Esophagus squamous epithelium (tissue), 5 donors: ENCODE results near the gene AK9. TPM values are rescaled to one million over a fixed set of nuclear protein-coding genes. Genes with fewer than 3 reads are reported as not detected.

ENCODE experiments used
- DNase-seq: peaks from one replicate; lab custom pipeline; 2025; lab: John Stamatoyannopoulos, UW
- H3K27ac ChIP-seq, 4 donors: fragments of 200-600 bp; sonication (generic); one replicate each; pipeline ENCODE4 v1.5.1; 2016 to 2019; ENCODE audit warnings: mild to moderate bottlenecking in 1 of 4
- H3K27me3 ChIP-seq, 4 donors: fragments of 200-600 bp; sonication (generic); 1 replicate in 3 of 4; 2 replicates in 1 of 4; pipeline versions ENCODE4 v1.5.1 to v1.6.0; 2017 to 2021; ENCODE audit warnings: antibody characterized with exemption in 1 of 4
- H3K36me3 ChIP-seq, 3 donors: fragments of 200-600 bp; sonication (generic); one replicate each; pipeline ENCODE4 v1.5.1; 2016 to 2019
- H3K4me1 ChIP-seq, 3 donors: fragments of 200-600 bp; sonication (generic); one replicate each; pipeline ENCODE4 v1.5.1; 2017 to 2019
- H3K4me3 ChIP-seq, 4 donors: fragments of 200-600 bp; sonication (generic); 1 replicate in 3 of 4; 2 replicates in 1 of 4; pipeline ENCODE4 v1.5.1; 2016 to 2019; ENCODE audit warnings: mild to moderate bottlenecking in 2 of 4, moderate library complexity in 1 of 4
- H3K9me3 ChIP-seq, 3 donors: fragments of 200-600 bp; sonication (generic); one replicate each; pipeline ENCODE4 v1.5.1; 2016 to 2019
- CTCF ChIP-seq, 6 experiments: fragments of 450-650 bp in 4 of 6; fragments of 200-600 bp in 2 of 6; sonication (generic) in 2 of 6; IDR thresholded peaks; one replicate each; pipeline ENCODE4 v1.5.1; 2016 to 2019; ENCODE audit warnings: antibody characterized with exemption in 6 of 6, mild to moderate bottlenecking in 4 of 6, moderate library complexity in 4 of 6
- POLR2A ChIP-seq, 4 donors: fragments of 450-650 bp; IDR thresholded peaks; one replicate each; pipeline ENCODE4 v1.6.1; 2017; ENCODE audit warnings: antibody characterized with exemption in 4 of 4, mild to moderate bottlenecking in 4 of 4, moderate library complexity in 3 of 4
- WGBS, 2 donors: methylation state at CpG; one replicate each; pipeline ENCODE4 v1.1.5; 2018; 5-methylcytosine and 5-hydroxymethylcytosine counted together
- intact Hi-C: fragments of 100-400 bp; cut with DNase I; formaldehyde crosslinking; loops from one replicate; pipeline ENCODE4 v1.15.0; 2022
- total RNA-seq, 4 donors: library from RNA; depleted of rRNA; stranded (reverse); fragments of >200 nt; gene quantifications; one replicate each; pipeline ENCODE4 v1.1.0, GENCODE V29; 2016
- donor health status: DM: yes; HTN: yes; CAD: no.

Gene AK9
- total RNA-seq, 4 donors from 2014 or later, result 2.8 to 9.0 (median 3.2) TPM

DNA sequence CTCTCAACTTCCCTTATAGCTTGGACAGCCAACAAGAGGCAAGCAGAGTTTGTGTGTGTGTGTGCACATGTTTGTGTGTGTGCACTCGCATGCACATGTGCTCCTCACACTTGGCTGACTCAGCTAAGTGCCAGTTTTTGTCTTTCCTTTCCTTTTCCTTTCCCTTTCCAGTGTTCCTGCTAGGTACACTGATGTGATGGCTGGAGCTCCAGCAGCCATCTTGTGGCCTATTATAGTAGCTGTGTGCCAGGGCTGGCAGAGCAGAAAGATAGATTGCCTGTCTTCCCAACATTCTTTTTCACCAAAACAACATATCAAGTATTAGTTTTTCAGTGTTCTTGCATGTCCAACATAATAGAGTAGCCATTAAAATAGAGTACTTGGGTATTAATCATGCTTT lies 79.5 kb downstream of the AK9 start:
- no peak for DNase-seq
- intact Hi-C loops, result no loop called here
- H3K36me3 ChIP-seq, result no peaks in the 10 kb centered on the region
- no peak overlapping the region for H3K27ac ChIP-seq
- WGBS, 2 donors, result 75 to 100% methylated on average over 1 of the region's 1 CpG
- H3K9me3 ChIP-seq, result no peaks in the 10 kb centered on the region
- H3K4me1 ChIP-seq, result no peaks in the 10 kb centered on the region
- TF ChIP-seq POLR2A (IDR thresholded peaks at IDR 0.05) (no peak), CTCF (IDR thresholded peaks at IDR 0.05) (no peak)
- no peak overlapping the region for H3K4me3 ChIP-seq
- H3K27me3 ChIP-seq, result no peaks in the 10 kb centered on the region

GRCh38 chr6:109610590-109610989 lies 80.4 kb downstream of the AK9 start:
- Histone ChIP-seq H3K4me3 (no peak overlapping the region), H3K4me1 (no peaks in the 10 kb centered on the region), H3K36me3 (no peaks in the 10 kb centered on the region), H3K9me3 (no peaks in the 10 kb centered on the region), H3K27ac (no peak overlapping the region), H3K27me3 (no peaks in the 10 kb centered on the region)
- intact Hi-C loops, result no loop called here
- no peak for TF ChIP-seq CTCF (IDR thresholded peaks at IDR 0.05)
- TF ChIP-seq POLR2A (IDR thresholded peaks at IDR 0.05), result no peak
- DNase-seq, result no peak
- WGBS, 2 donors, result 55 to 69% methylated on average over 2 of the region's 2 CpGs

DNA sequence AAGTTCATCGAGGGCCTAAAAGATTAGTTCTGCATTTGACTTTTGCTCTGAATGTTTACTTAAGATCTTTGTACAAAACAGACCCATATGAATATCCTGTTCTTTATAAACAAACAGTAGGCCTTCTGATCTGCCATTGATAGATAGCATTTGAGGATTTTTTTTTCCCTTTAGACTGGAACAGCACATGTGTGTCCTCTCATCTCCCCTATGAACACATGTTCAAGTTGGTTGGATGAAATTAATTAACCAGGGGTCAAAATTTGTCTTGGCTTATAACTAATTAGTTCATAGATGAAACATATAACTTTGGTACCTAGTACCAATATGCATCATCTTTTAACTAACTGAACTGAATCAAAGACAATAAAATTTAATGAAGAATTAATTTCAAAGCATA lies 81.3 kb downstream of the AK9 start:
- H3K4me1 ChIP-seq, result no peaks in the 10 kb centered on the region
- TF ChIP-seq CTCF (IDR thresholded peaks at IDR 0.05) (no peak), POLR2A (IDR thresholded peaks at IDR 0.05) (no peak)
- no peaks in the 10 kb centered on the region for H3K36me3 ChIP-seq
- no peaks in the 10 kb centered on the region for H3K27me3 ChIP-seq
- DNase-seq, result no peak
- H3K27ac ChIP-seq, result no peak overlapping the region
- intact Hi-C loops, result no loop called here
- 29 to 33% methylated on average over 1 of the region's 1 CpG for WGBS, 2 donors
- no peaks in the 10 kb centered on the region for H3K9me3 ChIP-seq
- no peak overlapping the region for H3K4me3 ChIP-seq

GRCh38 chr6:109606359-109606758 lies 84.6 kb downstream of the AK9 start:
- Histone ChIP-seq H3K36me3 (no peaks in the 10 kb centered on the region), H3K27me3 (no peaks in the 10 kb centered on the region), H3K27ac (no peak overlapping the region), H3K4me3 (no peak overlapping the region), H3K9me3 (peaks cover 0 to 13% (median 0%) of the 10 kb centered on the region in 3 donors), H3K4me1 (no peaks in the 10 kb centered on the region)
- TF ChIP-seq CTCF (IDR thresholded peaks at IDR 0.05), result no peak
- no peak for TF ChIP-seq POLR2A (IDR thresholded peaks at IDR 0.05)
- intact Hi-C loops, result no loop called here
- DNase-seq, result no peak
- 82 to 84% methylated on average over 2 of the region's 2 CpGs for whole genome bisulfite sequencing, 2 donors

GRCh38 chr6:109595998-109596397 lies 95.0 kb downstream of the AK9 start:
- peaks cover 0 to 4% (median 0%) of the 10 kb centered on the region in 3 donors for H3K9me3 ChIP-seq
- H3K27ac ChIP-seq, result no peak overlapping the region
- 20 to 29% methylated on average over 2 of the region's 2 CpGs for WGBS, 2 donors
- no peaks in the 10 kb centered on the region for H3K36me3 ChIP-seq
- H3K4me1 ChIP-seq, result no peaks in the 10 kb centered on the region
- no peaks in the 10 kb centered on the region for H3K27me3 ChIP-seq
- TF ChIP-seq POLR2A (IDR thresholded peaks at IDR 0.05) (no peak), CTCF (IDR thresholded peaks at IDR 0.05) (peak in 3 of 6 experiments; percentile 14 to 39 (median 32))
- no peak overlapping the region for H3K4me3 ChIP-seq
- DNase-seq, result no peak
- intact Hi-C loops, result no loop called here
